ENCODE data around the gene DPF1.

The DPF1 gene

GRCh38 chr19:38216785-38217641, 7.0 kb downstream of the DPF1 start:
- TF ChIP-seq CTCF (conservative IDR thresholded peaks at IDR 0.05; ENCODE audit: low read depth) = no peak
- no peak for DNase-seq (ENCODE audit: low spot score)
- ChIA-PET CTCF (interaction anchor here (0.6 to 1.2 kb wide), 3 partner anchors 10 to 319 kb away, joined by 3 to 4 read pairs (median 3); no protein-coding TSS in a partner anchor), POLR2A (ENCODE audit: low non-redundant PET) (no interaction called here)
- H3K27ac ChIP-seq = peak overlapping the region; percentile 98

GRCh38 chr19:38213911-38214625, 10.0 kb downstream of the DPF1 start:
- DNase-seq (ENCODE audit: low spot score) = no peak
- CTCF ChIA-PET = no interaction called here
- POLR2A ChIA-PET (ENCODE audit: low non-redundant PET) = interaction anchor here (0.7 kb wide), 1 partner anchor 15 kb away, joined by 6 read pairs; no protein-coding TSS in a partner anchor
- TF ChIP-seq CTCF (conservative IDR thresholded peaks at IDR 0.05; ENCODE audit: low read depth) = no peak
- peak overlapping the region; percentile 98 for H3K27ac ChIP-seq

- no peak for DNase-seq (ENCODE audit: low spot score)
- ChIA-PET POLR2A (ENCODE audit: low non-redundant PET) (no interaction called here), CTCF (interaction anchor here (0.6 to 0.7 kb wide), 2 partner anchors 71 to 311 kb away, joined by 3 read pairs; no protein-coding TSS in a partner anchor)
- TF ChIP-seq CTCF (conservative IDR thresholded peaks at IDR 0.05; ENCODE audit: low read depth) = no peak
- peak overlapping the region; percentile 98 for H3K27ac ChIP-seq
Observed at GRCh38 chr19:38213469-38213868, 10.6 kb downstream of the DPF1 start.

- ChIA-PET CTCF (interaction anchor here (0.6 kb wide), 1 partner anchor 9 kb away, joined by 6 read pairs; no protein-coding TSS in a partner anchor), POLR2A (ENCODE audit: low non-redundant PET) (no interaction called here)
- no peak for TF ChIP-seq CTCF (conservative IDR thresholded peaks at IDR 0.05; ENCODE audit: low read depth)
- peak overlapping the region; percentile 98 for H3K27ac ChIP-seq
- DNase-seq (ENCODE audit: low spot score) = no peak
Observed at GRCh38 chr19:38211766-38212165, 12.3 kb downstream of the DPF1 start.

- POLR2A ChIA-PET (ENCODE audit: low non-redundant PET) = no interaction called here
- DNase-seq (ENCODE audit: low spot score) = no peak
- CTCF ChIA-PET = interaction anchor here (0.6 kb wide), 1 partner anchor 10 kb away, joined by 6 read pairs; no protein-coding TSS in a partner anchor
- no peak for TF ChIP-seq CTCF (conservative IDR thresholded peaks at IDR 0.05; ENCODE audit: low read depth)
- H3K27ac ChIP-seq = peak overlapping the region; percentile 98
Observed at GRCh38 chr19:38211151-38211591, 12.9 kb downstream of the DPF1 start.

GRCh38 chr19:38210458-38210987, 13.5 kb downstream of the DPF1 start:
- no peak for DNase-seq (ENCODE audit: low spot score)
- POLR2A ChIA-PET (ENCODE audit: low non-redundant PET) = no interaction called here
- TF ChIP-seq CTCF (conservative IDR thresholded peaks at IDR 0.05; ENCODE audit: low read depth) = no peak
- CTCF ChIA-PET = interaction anchor here (0.7 kb wide), 1 partner anchor 58 kb away, joined by 3 read pairs; no protein-coding TSS in a partner anchor
- peak overlapping the region; percentile 98 for H3K27ac ChIP-seq

Measured in RWPE1 (cell line).